SK-N-SH treated with all-trans-retinoic acid at 6 μM for 48 hours (cell line): Measurements from ENCODE around the gene PDE7B.

Experiments used
- ARNTL ChIP-seq: fragments of 450-650 bp; formaldehyde crosslinking; IDR thresholded peaks from 2 replicates; pipeline ENCODE4 v1.5.0; 2020; ENCODE audit warnings: low read depth, mild to moderate bottlenecking, moderate library complexity, borderline replicate concordance
- BACH2 ChIP-seq: fragments of 250-450 bp; sonication (Bioruptor Pico); IDR thresholded peaks from 2 replicates; pipeline ENCODE4 v1.9.0; 2021; ENCODE audit warnings: mild to moderate bottlenecking, borderline replicate concordance
- CREB5 ChIP-seq: fragments of 250-450 bp; sonication (Bioruptor Pico); IDR thresholded peaks from 2 replicates; pipeline ENCODE4 v1.5.1; 2020; ENCODE audit warnings: low read depth, mild to moderate bottlenecking, moderate library complexity
- OSR1 ChIP-seq: fragments of 250-450 bp; sonication (Bioruptor Pico); IDR thresholded peaks from 2 replicates; pipeline ENCODE4 v1.8.0; 2022; ENCODE audit warnings: moderate library complexity, mild to moderate bottlenecking, inconsistent platforms
- PATZ1 ChIP-seq: fragments of 250-450 bp; sonication (Bioruptor Pico); IDR thresholded peaks from 2 replicates; pipeline ENCODE4 v1.8.0; 2020; ENCODE audit warnings: mild to moderate bottlenecking, moderate library complexity, borderline replicate concordance
- POU6F1 ChIP-seq: fragments of 250-450 bp; sonication (Bioruptor Pico); IDR thresholded peaks from 2 replicates; pipeline ENCODE4 v1.8.0; 2021; ENCODE audit warnings: low read depth, mild to moderate bottlenecking, moderate library complexity, borderline replicate concordance
- RARB ChIP-seq: fragments of 250-450 bp; sonication (Bioruptor Pico); IDR thresholded peaks from 2 replicates; pipeline ENCODE4 v1.8.0; 2021; ENCODE audit warnings: mild to moderate bottlenecking, moderate library complexity
- SNAI2 ChIP-seq: fragments of 250-450 bp; sonication (Bioruptor Pico); IDR thresholded peaks from 2 replicates; pipeline ENCODE4 v1.5.0; 2020; ENCODE audit warnings: mild to moderate bottlenecking, moderate library complexity
- TOX ChIP-seq: fragments of 250-450 bp; sonication (Bioruptor Pico); IDR thresholded peaks from 2 replicates; pipeline ENCODE4 v1.8.0; 2021; ENCODE audit warnings: mild to moderate bottlenecking, moderate library complexity, borderline replicate concordance
- ZFP3 ChIP-seq: fragments of 250-450 bp; sonication (Bioruptor Pico); IDR thresholded peaks from 2 replicates; pipeline ENCODE4 v1.5.0; 2020; ENCODE audit warnings: mild to moderate bottlenecking, moderate library complexity
- ZNF70 ChIP-seq: fragments of 450-650 bp; formaldehyde crosslinking; IDR thresholded peaks from 2 replicates; pipeline ENCODE4 v1.5.0; 2020; ENCODE audit warnings: mild to moderate bottlenecking, moderate library complexity
- ZNF8 ChIP-seq: fragments of 450-650 bp; formaldehyde crosslinking; IDR thresholded peaks from 2 replicates; pipeline ENCODE4 v1.5.0; 2020; ENCODE audit warnings: mild to moderate bottlenecking, moderate library complexity
- TF ChIP-seq, protein P1 (sequence below): fragments of 250-450 bp; sonication (Bioruptor Pico); IDR thresholded peaks from 2 replicates; pipeline ENCODE4 v1.5.0; 2020; ENCODE audit warnings: mild to moderate bottlenecking, moderate library complexity

DNA sequence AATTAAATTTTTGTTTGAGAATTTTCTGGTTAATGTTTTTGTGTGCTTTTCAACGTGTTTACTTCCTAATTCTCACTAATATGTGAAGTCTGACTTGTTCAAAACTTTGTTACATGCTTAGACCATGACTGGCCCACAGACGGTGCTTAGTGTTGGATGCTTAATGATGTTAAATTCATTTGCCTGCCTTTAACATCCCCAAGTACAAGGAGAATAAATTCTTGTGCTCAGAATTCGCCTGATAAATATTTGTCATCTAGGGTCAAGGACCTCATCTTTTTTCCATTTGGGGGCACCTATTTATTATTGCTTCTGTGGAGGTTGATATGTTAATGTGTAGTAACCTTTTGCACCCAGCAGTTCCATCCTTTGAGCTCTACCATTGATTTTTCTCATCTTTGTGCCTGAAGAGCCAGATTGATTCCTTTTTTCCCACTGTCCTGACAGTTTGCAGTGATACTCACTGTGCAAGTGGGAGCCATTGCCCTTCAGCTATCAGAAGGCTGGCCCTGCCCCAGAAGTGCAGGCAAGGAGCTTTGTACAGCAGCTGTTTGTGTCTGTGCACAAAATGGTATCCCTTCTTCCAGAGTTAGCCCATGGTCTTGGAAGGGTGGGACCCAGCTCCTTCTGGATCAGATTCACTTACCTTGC lies 170.8 kb downstream of the PDE7B start:
- TF ChIP-seq CREB5 = no peak
- TF ChIP-seq, protein P1, sequence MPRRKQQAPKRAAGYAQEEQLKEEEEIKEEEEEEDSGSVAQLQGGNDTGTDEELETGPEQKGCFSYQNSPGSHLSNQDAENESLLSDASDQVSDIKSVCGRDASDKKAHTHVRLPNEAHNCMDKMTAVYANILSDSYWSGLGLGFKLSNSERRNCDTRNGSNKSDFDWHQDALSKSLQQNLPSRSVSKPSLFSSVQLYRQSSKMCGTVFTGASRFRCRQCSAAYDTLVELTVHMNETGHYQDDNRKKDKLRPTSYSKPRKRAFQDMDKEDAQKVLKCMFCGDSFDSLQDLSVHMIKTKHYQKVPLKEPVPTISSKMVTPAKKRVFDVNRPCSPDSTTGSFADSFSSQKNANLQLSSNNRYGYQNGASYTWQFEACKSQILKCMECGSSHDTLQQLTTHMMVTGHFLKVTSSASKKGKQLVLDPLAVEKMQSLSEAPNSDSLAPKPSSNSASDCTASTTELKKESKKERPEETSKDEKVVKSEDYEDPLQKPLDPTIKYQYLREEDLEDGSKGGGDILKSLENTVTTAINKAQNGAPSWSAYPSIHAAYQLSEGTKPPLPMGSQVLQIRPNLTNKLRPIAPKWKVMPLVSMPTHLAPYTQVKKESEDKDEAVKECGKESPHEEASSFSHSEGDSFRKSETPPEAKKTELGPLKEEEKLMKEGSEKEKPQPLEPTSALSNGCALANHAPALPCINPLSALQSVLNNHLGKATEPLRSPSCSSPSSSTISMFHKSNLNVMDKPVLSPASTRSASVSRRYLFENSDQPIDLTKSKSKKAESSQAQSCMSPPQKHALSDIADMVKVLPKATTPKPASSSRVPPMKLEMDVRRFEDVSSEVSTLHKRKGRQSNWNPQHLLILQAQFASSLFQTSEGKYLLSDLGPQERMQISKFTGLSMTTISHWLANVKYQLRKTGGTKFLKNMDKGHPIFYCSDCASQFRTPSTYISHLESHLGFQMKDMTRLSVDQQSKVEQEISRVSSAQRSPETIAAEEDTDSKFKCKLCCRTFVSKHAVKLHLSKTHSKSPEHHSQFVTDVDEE = no peak
- TF ChIP-seq BACH2 (CRISPR knock-in tag) = no peak
- TF ChIP-seq ZFP3 (CRISPR knock-in tag) = no peak
- no peak for TF ChIP-seq SNAI2
- no peak for TF ChIP-seq RARB
- TF ChIP-seq POU6F1 (CRISPR knock-in tag) = no peak
- TF ChIP-seq OSR1 (CRISPR knock-in tag) = no peak
- TF ChIP-seq ZNF8 (CRISPR knock-in tag) = no peak
- no peak for TF ChIP-seq ARNTL (CRISPR knock-in tag)
- no peak for TF ChIP-seq TOX (CRISPR knock-in tag)
- no peak for TF ChIP-seq PATZ1
- no peak for TF ChIP-seq ZNF70
